ENCODE results near the gene MED25.

The MED25 gene

DNA sequence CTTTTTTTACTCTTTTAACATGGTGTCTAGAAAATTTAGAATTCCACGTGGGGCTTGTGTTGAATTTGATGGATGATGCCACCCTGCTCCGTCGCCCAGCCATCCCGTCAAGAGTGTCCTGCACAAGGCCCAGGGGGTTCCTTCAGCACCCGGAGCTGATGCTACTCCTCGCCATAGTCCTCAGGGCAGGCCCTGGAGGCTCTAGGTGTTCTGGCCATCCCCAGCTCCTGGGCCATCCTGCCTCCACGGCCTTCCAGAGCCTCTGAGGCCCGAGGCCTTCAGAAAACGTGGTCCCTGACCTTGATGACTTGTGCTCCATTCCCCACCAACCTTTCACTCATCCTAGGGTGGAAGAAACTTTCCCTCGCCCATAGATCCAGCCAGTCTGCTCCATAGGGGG, 55.7 kb downstream of the MED25 start:
- DNase-seq (ENCODE audit: low read depth): no peak

DNA sequence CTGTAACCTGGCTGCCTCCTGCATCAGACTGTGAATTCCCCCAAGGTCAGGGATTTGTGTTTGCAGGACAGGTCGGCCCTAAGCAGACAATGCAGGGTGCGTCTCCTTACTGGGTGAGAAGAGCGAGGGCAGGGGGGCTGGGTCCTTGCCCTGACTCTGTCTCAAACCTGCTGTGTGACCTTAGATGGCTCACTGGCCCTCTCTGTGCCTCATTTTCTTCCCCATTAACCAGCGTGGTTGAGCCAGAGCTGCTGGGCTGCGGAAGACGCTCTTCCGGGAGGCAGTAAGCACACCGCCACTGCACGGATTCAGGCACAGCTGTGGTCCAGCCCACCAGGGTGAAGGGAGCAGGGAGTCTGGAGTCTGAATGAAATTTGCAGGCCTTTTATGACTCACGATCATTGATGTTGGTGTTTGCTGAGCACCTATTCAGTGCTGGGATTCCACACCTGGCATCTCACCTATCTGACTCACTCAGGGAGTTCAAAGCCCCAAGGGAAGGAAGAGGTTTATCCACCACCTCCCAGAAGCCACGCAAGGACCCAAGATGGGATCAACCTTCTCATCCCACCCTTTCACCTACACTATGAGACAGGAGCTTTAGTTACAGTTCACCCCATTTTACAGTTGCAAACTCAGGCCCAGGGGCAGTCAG, 56.5 kb downstream of the MED25 start:
- DNase-seq (ENCODE audit: low read depth): no peak

DNA sequence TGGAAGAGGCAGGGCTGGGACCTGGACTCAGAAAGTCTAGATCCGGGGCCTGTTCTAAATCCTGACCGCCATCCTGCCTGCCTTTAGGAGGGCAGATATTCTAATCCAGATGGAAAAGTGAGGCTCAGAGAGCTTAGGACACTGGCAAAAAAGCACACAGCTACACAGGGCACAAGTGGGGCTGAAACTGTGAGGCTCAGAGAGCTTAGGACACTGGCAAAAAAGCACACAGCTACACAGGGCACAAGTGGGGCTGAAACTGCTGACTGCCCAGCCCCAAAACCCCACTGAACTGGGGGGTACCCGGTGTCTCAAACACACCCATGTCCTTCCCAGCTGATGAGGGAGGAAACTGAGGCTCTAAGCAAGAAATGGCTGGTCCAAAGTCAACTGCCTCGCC, 57.1 kb downstream of the MED25 start:
- no peak for DNase-seq (ENCODE audit: low read depth)

DNA sequence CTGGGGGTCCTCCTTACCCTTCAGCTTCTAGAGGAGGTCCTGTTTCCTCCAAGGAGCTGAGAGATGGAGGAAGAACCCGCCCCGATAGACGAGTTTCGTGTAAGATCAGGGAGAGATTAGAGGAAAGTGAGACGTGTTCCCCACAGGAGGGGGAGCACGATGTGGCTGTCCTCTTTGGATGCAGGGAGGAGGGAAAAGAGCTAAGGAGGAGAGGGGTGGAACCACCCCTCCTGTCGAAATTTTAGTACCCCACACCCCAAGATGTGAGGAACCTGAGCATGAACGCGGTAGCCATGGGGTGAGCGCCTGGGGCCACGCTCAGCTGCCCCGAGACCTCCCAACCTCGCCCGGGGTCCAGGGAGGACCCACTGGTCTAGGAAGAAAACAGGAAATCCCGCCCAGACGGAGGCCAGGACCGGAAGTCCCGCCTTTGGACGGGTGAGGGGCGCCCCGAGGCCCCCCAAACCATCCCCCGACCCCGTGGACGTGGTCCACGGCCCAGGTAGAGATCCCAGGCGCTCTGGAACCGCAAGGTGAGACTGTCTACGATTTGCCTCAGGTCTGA, 57.9 kb downstream of the MED25 start:
- DNase-seq (ENCODE audit: low read depth): peak; percentile 44

DNA sequence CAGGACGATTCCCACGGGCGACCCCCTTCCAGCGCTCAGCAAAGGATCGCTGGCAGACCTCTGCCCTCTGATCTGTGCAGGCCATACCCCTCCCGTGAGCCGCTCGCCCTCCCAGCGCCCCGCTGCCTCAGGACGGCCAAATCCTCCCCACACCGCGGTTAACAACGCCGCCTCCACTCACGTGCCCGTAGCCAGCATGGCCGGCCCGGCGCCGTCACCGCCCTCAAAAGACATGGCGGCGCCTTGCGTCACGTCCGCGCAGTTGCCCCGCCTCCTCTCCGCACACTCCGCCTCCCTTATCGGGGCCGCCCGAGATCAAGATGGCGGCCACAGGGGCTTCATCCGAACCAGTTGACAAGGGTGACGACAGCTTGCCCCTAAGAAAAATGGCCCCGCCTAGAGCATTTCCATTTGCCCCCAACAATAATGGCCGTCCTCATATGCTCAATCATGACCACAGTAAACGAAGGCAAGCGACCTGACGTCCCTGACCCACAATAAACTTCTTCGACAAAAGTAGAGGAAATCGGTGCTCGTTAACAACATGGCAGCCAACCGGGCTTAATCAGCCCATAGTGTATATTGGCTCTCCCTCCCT, 58.4 kb downstream of the MED25 start:
- DNase-seq (ENCODE audit: low read depth): peak; percentile 94

DNA sequence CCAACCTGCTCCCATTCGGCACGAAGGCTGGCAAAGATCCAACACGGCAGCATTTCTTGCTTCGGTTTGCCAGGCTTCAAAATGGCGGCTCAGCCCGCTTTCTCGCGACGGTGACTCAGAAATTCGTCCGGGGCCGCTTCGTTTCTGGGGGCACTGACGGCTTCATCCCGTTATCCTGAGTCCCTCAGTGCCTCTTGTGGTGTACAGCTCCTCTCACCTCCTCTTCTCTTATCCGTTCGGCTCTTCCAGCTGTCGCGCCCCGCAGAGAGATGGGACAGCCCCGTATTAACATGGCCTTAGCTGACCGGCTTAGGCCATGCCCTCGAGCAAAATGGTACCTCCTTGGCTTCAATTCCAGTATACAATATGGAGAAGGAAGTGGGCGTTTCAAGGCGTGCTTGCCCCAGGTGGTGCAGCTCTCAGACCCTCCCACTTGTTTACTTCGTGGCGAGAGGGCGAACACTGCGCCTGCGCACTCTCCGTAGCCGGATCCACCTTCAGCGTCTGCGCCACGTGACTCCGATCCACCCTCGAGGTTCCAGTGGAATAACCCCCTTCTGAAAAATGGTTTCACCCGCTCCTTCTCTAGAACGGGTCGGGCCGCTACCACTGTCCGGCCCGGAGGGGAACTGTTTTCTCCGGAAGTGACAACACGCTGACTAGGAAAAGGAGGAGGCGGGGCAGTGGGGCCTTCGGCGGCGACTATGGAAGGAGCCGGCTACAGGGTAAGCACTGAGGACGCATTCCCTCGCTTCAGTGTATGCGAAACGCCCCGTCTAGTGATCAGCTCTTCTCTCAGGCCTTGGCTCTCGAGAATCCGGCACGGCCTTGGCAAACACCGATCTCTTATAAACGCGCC, 59.2 kb downstream of the MED25 start, which contains the start of the genes AKT1S1 and TBC1D17:
Gene AKT1S1, minus strand, starts transcription at position 336 of the 859 bp plus-strand sequence. CDS start 4,060 bp downstream, outside the sequence.
Gene TBC1D17, plus strand, starts transcription at position 683 of the 859 bp plus-strand sequence. Its CDS starts 22 bp downstream, at position 705.
- DNase-seq (ENCODE audit: low read depth): peak; percentile 97

DNA sequence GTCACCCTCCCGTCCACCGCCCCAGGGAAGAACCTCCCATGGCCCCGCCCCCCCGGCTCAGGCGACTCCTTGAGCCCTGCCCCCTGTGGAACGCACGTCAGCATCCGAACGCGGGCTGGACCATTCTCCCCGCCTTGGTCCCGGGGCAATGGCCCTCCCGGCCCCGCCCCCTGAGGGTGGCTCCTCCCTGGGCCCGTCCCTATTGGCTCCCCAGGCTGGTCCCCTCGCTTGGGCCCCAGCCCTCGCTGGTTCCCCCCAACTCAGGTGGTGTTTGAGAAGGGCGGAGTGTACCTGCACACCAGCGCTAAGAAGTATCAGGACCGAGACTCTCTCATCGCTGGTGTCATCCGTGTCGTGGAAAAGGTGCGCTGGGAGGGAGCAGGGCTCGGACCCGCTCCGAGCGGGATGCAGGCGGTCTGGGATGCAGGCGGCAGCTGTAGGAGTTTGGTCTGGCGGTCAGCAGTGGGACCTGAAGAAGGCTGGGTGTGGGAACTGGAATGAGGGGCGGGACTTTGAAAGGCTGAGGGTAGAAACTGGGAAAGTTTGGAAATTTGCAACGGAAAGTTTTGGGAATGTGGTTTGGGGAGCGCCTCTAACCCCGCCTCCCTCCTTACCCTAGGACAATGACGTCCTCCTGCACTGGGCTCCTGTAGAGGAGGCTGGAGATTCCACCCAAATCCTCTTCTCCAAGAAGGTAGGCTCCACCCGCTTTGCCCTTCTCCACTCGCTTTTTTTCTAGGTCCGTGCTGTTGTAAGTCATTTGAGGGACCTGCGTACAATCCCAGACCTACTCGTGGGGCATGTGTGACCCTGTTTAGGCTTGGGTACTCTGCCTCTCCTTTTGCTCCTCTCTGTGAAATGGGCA, 60.0 kb downstream of the MED25 start:
- peak; percentile 94 for DNase-seq (ENCODE audit: low read depth)

DNA sequence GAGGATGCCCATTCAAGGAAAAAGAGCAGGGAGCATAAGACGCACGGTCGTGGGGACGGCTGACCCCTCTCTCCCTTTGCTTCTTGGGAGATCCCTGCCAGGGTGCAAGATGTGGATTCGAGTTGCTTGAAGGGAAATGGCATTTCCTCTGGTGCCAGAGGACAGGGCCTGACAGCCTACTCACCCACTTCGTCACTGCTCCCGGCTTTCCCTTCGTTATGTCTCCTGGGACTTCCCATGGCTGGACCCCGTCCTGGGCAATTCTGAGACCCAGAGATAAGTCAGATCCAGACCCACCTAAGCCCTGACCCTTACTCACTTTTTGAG, 60.6 kb downstream of the MED25 start:
- DNase-seq (ENCODE audit: low read depth): no peak

DNA sequence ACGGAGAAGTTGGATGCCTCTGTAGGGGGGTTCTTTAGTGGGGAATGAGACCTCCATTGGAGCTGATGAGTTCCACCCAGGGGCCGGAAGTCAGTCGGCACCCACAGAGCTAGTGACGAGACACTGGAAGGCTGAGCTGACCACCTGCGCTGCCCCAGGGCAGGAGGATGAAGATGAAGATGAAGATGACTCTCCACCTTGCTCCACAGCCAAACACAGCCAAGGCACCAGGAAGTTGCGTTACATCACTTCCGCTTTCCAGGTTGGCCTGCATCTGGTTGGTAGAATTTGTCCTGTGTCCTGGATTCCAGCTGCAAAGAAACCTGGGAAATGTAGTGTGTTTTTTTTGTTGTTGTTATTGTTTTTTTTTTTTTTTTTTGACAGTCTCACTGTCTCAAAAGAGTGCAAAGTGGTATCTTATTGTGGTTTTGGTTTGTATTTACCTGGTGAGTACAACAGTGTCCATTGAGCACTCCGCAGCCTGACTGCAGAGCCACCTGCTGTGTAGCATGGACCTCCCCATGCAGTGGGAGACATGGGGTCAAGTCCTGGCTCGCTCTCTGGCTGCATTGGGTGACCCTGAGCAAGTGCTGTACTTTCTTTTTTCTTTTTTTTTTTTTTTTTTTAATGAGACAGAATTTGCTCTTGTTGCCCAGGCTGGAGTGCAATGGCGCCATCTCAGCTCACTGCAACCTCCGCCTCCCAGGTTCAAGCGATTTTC, 61.3 kb downstream of the MED25 start:
- DNase-seq (ENCODE audit: low read depth): no peak

DNA sequence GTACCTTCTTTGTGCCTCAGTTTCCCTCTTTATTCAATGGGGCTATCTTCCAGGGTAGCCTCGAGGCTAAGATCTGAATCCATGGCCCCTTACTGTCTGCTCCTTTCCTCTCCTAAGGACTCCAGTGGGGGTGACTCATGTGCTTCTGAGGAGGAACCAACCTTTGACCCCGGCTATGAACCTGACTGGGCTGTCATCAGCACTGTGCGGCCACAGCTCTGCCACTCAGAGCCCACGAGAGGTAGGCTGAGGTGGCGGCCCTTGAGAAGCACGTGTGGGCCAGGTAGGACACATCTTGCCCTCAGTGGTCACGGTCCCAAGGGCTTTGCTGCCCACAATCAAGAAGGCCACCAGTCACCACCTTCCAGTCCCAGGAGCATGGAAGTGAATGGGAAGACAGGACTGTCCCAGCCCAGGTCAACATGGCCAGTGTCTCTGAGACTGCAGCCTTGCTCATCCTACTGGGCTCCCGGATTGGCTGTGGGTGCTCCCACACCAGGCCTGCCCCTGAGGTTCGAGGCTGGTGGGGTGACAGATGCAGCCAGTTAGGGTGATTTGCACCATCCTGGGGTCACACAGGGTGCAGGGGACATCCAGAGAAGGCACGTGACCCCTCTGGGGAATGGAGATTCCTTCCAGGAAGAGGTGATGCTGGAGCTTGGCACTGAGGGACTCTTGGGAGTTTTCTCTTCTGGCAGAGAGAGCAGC, 62.2 kb downstream of the MED25 start:
- DNase-seq (ENCODE audit: low read depth): no peak

DNA sequence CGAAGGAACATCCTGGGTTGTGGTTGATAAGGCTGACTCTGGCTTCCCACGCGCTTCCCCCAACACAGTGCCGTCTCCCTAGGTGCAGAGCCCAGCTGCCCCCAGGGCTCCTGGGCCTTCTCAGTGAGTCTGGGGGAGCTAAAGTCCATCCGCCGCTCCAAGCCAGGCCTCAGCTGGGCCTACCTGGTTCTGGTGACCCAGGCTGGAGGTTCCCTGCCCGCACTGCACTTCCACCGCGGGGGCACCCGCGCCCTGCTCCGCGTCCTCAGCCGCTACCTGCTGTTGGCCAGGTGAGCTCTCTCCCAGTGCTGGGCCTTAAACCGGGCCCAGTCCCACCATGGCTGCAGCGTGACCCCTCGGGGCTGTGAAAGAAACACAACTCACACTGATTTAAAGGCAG, 63.1 kb downstream of the MED25 start:
- DNase-seq (ENCODE audit: low read depth): no peak

DNA sequence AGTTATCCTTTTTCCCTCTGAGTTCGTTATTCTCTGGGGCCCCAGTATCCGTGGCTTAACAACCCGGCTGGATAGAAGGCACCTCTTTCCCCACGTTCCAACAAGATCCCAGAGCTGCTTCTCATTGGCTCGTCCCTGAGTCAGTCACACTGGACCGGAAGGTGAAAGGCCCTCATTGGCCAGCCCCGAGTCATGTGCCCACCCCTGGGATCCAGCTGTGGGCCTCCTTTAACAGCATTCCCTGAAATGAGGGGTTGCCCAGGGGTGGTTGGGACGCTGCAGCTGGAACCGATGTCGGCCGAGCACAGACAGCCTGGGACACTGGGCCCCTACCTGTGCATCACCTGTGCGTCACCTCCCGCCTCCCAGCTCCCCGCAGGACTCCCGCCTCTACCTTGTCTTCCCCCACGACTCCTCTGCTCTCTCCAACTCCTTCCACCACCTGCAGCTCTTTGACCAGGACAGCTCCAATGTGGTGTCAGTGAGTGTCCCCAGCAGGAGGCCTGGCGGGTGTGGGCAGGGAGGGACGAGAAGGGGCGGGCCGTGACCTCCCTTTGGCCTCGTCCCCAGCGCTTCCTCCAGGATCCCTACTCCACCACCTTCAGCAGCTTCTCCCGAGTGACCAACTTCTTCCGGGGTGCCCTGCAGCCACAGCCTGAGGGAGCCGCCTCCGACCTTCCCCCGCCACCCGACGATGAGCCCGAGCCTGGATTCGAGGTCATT, 63.7 kb downstream of the MED25 start:
- DNase-seq (ENCODE audit: low read depth): no peak

DNA sequence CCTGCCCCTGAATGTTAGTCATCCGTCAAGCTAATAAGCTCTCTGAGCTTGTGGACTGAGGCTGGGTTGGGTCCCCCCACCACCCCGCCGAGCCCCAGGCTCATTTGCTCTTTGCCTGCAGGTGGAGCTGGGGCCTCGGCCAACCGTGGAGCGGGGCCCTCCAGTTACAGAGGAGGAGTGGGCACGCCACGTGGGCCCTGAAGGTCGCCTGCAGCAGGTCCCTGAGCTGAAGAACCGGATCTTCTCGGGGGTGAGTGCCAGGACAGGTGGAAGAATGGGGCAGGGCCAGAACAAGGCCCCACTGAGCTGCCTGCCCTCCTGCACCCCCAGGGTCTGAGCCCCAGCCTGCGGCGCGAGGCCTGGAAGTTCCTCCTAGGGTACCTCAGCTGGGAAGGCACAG, 64.6 kb downstream of the MED25 start:
- no peak for DNase-seq (ENCODE audit: low read depth)

DNA sequence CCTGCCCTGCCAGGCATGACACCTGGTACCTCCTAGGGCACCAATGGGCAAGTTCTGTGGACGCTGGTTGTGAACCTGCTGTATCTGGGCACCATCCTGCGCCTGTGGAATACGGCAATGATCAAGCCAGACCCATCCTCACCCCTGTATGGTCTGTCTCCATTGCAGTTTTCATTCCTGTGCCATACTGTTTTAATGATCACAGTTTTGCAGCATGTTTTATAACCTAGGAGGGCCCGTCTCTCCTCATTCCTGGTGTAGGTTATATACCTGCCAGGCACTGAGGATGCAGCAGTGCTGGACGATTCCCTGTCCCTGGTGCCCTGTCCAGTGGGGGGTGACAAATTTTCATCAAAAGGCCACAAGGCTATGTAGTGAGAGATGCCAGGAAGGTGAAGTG, 65.0 kb downstream of the MED25 start:
- no peak for DNase-seq (ENCODE audit: low read depth)

DNA sequence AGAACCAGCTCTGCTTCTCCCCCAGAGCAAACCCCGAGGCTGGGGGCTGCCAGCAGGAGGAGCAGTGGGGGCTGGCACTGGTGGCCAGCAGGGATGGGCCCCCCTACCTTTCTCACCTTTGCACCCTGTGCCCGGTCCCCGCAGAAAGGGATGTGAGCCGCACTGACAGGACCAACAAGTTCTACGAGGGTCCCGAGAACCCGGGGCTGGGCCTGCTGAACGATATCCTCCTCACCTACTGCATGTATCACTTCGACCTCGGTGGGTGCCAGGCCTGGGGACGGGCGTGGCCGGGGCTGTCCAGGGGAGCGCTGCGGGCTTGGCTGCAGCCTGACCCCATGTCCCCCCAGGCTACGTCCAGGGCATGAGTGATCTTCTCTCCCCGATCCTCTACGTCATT, 66.0 kb downstream of the MED25 start:
- no peak for DNase-seq (ENCODE audit: low read depth)

DNA sequence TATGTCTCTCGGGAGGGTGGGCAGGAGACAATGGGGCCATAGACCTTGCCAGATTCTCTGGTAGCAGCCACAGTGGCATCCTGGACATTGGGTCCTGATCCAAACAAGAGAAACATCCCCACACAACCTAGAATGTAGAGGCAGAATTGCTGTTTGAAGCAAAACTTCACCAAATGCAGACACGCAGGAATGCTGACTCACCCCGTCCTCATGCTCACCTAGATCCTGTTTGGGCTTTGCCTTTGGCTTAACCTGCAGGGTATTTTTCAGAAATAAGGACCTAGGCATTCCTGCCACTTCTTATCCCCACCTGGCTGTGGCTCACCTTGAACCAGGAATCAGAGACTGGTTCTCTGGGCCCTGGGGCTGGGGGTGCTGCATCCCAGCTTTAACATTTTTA, 66.7 kb downstream of the MED25 start:
- DNase-seq (ENCODE audit: low read depth): no peak
